Spleen (tissue), 7 donors: ENCODE data around the gene NUPR1.

Experiments
- CTCF ChIP-seq, 11 experiments: fragments of 200-600 bp in 7 of 11; fragments of 450-650 bp in 4 of 11; sonication (generic) in 4 of 11; IDR thresholded peaks in 8 of 11; conservative IDR thresholded peaks in 3 of 11; 1 replicate in 7 of 11; 2 replicates in 4 of 11; pipeline versions ENCODE4 v1.4.0 to v1.8.0; 2016 to 2021; ENCODE audit warnings: antibody characterized with exemption in 11 of 11, inconsistent platforms in 4 of 11, mild to moderate bottlenecking in 1 of 11
- POLR2A ChIP-seq, 3 donors: fragments of 450-650 bp; IDR thresholded peaks; one replicate each; pipeline ENCODE4 v1.5.1; 2017; ENCODE audit warnings: antibody characterized with exemption in 3 of 3, mild to moderate bottlenecking in 1 of 3
- donor health status: DM: no; HTN: no; CAD: no; lungs with moderate emphysema.
- donor health status: DM: no; HTN: no; CAD: no.
- donor health status: DM: no; HTN: no; CAD: no.

- TF ChIP-seq CTCF (IDR thresholded peaks at IDR 0.05 in 8 of 11, conservative IDR thresholded peaks at IDR 0.05 in 3 of 11) (peak in 7 of 11 experiments; percentile 26 to 62 (median 48)), POLR2A (IDR thresholded peaks at IDR 0.05) (peak in 2 of 3 donors; percentile 83 to 91)
Measured at GRCh38 chr16:28553776-28554633, 15.2 kb upstream of the NUPR1 start, which contains the start of gene SGF29.
